Adipose tissue (tissue), 3 donors: ENCODE measurements around the gene CDHR2. TPM values are rescaled to one million over a fixed set of nuclear protein-coding genes. Genes with fewer than 3 reads are reported as not detected.
"Not testable (repeated sequence)": the region's sequence is repeated elsewhere in the genome, so short reads cannot be mapped to it uniquely, and the experiment has no call there.

Experiments
- H3K27ac ChIP-seq: one replicate; pipeline ENCODE4 v1.5.1; 2013; ENCODE audit warnings: low read depth, low read length
- WGBS, 3 donors: extraction: QIAGEN DNeasy Blood & Tissue Kit; methylation state at CpG; one replicate each; pipeline ENCODE4 v1.1.7; 2013; 5-methylcytosine and 5-hydroxymethylcytosine counted together
- polyA plus RNA-seq, 3 donors: library from polyadenylated mRNA; stranded (reverse); fragments of 200-250 nt; gene quantifications; one replicate each; pipeline ENCODE4 v1.2.3, GENCODE V29; 2013
- donor health status: healthy with polysubstance abuse.
- donor health status: Bipolar disorder and iron deficiency.
- donor health status: healthy.

Gene CDHR2
- polyA plus RNA-seq, 3 donors = 0.07 to 0.42 (median 0.11) TPM

DNA sequence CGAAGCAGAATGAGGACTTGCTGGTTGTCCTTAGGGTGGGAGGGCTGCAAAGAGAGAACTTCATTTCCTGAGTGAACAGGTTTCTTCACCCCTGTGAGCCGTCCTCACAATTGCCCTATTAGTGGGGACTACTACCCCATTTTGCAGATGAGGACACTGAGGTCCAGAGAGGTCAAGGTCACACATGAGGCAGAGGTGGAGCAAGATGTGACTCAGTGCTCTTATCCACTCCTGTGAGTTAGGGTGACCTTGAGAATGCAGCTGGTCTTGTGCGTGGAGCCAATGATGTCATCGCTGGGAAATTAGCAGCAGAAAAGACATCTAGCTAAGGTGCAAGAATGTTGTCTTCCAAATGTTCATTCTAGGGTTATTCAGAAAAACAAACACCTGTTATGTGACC, 33.9 kb downstream of the CDHR2 start:
- no peak overlapping the region for H3K27ac ChIP-seq
- WGBS, 3 donors = 66 to 85% (median 81%) methylated on average over 4 of the region's 4 CpGs

DNA sequence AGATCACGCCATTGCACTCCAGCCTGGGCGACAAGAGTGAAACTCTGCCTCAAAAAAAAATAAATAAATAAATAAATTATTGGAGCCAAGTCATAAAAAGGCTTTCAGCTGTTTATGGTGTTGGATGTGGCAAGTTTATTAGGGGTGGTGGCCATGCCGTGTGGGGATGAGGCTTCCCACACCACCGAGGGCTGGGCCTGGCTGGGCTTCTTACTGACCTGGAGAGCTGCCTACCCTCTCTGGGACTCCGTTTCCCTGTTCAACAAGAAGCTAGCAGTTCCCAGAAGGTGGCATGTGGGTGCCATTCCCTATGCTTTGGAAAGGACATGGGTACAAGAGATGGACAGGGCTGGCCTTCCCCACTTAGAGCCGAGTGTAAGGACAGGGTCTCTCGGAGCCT, 38.3 kb downstream of the CDHR2 start:
- 87 to 90% (median 89%) methylated on average over 7 of the region's 7 CpGs for WGBS, 3 donors
- no peak overlapping the region for H3K27ac ChIP-seq

DNA sequence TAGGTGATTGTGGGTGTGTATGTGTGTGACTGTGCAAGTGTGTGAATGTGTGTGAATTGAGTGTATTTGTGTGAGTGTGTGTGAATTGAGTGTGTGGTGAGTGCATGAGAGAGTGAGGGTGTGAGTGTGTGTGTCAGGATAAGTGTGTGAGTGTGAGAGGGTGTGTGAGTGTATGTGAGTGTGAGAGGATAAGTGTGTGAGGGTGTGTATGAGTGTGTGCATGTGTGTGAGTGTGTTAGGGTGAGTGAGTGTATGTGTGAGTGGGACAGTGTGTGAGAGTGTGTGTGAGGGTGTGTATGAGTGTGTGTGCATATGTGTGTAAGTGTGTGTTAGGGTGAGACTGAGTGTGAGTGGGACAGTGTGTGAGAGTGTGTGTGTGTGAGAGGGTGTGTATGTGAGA, 39.2 kb downstream of the CDHR2 start:
- H3K27ac ChIP-seq = no peak overlapping the region

DNA sequence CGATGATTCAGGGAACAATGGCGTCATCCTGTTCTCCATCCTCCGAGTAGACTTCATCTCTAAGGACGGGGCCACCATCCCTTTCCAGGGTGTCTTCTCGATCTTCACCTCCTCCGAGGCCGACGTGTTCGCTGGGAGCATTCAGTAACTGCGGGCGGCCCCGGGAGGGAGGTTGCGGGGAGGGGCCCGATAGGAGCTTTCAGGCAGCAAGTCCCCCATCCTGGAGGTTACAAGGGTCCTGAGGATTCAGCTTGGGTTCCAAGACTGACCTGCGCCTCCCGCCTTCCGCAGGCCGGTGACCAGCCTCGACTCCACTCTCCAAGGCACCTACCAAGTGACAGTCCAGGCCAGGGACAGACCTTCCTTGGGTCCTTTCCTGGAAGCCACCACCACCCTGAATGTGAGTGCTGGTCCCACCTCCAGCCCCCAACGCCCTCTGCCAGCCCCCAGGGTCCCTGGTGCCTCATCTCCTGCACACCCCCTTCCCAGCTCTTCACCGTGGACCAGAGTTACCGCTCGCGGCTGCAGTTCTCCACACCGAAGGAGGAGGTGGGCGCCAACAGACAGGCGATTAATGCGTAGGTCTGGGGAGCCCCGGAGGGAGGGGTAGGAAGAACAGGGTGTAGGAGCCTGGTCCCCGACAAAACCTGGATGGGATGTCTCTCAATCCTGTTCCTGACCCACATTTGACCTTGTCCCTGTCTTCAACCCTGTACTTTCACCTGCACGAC, 40.1 kb downstream of the CDHR2 start:
- no peak overlapping the region for H3K27ac ChIP-seq
- WGBS, 3 donors = 81 to 89% (median 87%) methylated on average over 31 of the region's 31 CpGs

DNA sequence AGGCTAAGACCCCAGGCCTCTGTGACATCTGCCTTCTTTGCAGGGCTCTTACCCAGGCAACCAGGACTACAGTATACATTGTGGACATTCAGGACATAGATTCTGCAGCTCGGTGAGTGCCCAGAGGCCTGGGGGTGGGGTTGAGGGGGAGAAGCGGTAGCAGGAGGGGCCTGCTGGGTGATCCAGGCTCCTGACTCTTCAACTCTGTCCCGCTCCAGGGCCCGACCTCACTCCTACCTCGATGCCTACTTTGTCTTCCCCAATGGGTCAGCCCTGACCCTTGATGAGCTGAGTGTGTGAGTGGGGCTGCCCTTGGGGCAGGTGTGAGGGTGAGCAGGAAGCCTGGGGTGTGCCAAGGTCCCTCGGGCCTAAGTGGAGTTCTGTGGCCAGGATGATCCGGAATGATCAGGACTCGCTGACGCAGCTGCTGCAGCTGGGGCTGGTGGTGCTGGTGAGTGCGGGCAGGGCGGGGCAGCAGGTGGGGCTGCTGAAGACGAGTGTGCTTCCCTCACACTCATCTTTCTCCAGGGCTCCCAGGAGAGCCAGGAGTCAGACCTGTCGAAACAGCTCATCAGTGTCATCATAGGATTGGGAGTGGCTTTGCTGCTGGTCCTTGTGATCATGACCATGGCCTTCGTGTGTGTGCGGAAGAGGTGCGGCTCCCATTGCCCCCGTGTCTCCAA, 41.0 kb downstream of the CDHR2 start:
- WGBS, 3 donors = 80 to 87% (median 84%) methylated on average over 17 of the region's 17 CpGs
- H3K27ac ChIP-seq = no peak overlapping the region

DNA sequence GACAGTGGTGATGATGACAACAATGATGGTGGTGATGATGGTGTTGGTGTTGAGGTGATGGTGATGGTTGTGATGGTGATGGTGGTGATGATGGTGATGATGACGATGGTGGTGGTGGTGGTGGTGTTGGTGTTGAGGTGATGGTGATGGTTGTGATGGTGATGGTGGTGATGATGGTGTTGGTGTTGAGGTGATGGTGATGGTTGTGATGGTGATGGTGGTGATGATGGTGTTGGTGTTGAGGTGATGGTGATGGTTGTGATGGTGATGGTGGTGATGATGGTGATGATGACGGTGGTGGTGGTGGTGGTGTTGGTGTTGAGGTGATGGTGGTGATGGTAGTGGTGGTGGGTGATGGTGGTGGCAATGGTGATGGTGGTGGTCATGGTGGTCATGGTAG, 42.5 kb downstream of the CDHR2 start:
- 0 to 77% (median 76%) methylated on average over 1 to 2 of the region's 2 CpGs for WGBS, 3 donors

DNA sequence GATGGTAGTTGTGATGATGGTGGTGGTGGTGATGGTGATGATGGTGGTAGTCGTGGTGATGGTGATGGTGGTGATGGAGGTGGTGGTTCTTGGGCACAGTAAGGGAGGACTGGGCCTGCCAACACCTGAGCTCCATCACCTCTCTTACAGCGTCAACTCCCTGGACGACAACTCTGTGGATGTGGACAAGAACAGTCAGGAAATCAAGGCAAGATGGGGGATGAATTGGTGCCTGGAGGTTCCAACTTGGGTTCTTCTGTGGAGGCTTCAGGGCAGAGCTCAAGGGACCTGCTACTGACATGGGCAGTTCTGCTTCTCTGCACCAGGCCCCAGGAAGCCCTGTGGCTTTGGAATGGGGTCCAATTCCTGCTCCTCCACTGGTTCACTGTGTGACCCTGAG, 43.4 kb downstream of the CDHR2 start:
- whole genome bisulfite sequencing, 3 donors = 93 to 99% (median 98%) methylated on average over 3 of the region's 3 CpGs

More for the DNA sequence above, 42.5 kb downstream of the CDHR2 start:
- H3K27ac ChIP-seq = not testable (repeated sequence)

DNA sequence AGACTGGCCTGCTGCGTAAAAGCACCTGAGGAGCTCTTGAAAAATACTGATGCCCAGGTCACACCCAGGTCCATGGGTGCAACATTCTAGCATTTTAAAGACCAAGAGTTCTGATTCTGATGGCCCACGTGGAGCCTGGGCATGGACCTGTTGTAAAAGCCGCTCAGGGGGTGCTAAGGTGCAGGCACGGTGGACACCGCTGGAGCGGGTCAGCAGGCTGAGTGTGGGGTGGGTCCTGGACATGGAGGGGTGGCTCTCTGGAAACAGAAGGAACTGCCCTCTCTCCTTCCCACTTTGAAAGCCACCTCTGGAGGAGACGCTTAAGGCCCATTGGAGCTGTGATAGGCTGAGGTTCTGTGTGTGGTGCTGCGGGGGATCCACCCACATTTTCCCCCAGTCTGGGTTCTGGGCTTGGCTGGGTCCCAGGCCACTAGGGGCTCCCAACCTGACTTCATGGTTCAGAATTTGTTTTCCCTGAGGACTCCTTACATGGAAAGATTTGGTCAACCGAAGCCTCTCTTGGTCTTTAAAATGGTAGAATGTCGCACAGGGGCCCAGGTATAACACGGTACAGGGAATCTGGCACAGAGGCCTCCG, 44.2 kb downstream of the CDHR2 start:
- WGBS, 3 donors = 90 to 94% (median 94%) methylated on average over 12 of the region's 12 CpGs
- no peak overlapping the region for H3K27ac ChIP-seq

More for the DNA sequence above, 43.4 kb downstream of the CDHR2 start:
- H3K27ac ChIP-seq = no peak overlapping the region

DNA sequence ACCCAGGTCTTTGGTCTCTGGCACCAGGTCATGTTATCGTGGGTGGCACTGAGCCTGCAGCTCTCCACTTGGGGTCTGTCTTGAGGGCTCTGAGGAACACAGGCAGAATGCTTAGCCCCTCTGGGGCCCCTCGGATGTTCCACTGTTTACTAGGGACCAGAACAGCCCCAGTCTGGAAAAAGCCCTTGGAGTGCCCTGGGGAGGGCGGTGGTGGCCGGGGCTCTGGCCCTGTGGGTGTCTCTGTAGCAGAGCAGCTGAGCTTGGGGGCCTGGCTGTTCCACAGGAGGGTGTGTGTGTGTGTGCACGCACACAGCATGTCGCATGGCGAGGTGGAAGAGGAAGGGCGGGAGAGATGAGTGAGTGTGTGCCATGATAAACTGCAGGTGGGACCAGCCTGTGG, 45.4 kb downstream of the CDHR2 start:
- WGBS, 3 donors = 87 to 93% (median 89%) methylated on average over 8 of the region's 8 CpGs
- H3K27ac ChIP-seq = no peak overlapping the region

DNA sequence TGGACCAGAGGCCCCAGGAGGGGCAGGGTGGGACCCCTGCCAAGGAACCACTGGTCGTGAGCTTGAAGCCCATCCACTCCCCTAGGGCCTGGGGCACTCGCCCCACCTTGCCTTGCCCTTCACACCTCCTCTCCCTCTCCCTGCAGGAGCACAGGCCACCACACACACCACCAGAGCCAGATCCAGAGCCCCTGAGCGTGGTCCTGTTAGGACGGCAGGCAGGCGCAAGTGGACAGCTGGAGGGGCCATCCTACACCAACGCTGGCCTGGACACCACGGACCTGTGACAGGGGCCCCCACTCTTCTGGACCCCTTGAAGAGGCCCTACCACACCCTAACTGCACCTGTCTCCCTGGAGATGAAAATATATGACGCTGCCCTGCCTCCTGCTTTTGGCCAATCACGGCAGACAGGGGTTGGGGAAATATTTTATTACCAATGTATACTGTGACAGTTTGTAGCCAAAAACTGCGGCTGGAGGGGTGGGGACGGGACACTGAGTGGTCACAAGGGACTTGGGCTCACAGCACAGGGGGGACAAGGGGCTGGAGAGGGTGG, 46.3 kb downstream of the CDHR2 start:
- no peak overlapping the region for H3K27ac ChIP-seq
- WGBS, 3 donors = 78 to 88% (median 86%) methylated on average over 11 of the region's 11 CpGs

DNA sequence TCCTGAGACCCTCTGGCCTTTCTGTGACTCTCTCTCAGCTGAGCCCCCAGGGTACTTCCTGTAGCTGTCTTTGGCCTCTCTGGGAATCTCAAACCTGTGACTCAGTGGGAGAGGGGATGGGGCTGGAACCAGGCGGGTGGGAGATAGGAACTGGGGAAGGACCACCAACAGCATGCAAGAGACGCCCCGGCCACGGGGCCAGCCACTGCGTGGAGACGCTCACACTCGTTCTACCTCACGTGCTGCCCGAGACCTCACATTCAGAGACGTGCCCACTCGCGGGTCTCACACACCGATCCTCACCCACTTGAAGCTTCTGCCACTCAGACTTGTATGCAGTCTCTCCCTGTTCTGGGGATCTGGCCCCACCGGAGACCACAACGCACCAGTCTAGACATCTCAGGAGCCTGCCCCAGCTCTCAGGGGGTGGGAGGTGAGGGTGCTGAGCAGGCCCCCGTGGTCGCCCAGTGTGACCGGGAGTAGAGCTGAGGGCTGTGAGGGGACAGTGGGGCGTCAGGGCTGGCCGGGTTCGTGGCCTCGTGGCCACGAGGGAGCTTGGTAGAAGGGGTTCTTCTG, 47.0 kb downstream of the CDHR2 start:
- 82 to 83% (median 83%) methylated on average over 23 of the region's 23 CpGs for WGBS, 3 donors

DNA sequence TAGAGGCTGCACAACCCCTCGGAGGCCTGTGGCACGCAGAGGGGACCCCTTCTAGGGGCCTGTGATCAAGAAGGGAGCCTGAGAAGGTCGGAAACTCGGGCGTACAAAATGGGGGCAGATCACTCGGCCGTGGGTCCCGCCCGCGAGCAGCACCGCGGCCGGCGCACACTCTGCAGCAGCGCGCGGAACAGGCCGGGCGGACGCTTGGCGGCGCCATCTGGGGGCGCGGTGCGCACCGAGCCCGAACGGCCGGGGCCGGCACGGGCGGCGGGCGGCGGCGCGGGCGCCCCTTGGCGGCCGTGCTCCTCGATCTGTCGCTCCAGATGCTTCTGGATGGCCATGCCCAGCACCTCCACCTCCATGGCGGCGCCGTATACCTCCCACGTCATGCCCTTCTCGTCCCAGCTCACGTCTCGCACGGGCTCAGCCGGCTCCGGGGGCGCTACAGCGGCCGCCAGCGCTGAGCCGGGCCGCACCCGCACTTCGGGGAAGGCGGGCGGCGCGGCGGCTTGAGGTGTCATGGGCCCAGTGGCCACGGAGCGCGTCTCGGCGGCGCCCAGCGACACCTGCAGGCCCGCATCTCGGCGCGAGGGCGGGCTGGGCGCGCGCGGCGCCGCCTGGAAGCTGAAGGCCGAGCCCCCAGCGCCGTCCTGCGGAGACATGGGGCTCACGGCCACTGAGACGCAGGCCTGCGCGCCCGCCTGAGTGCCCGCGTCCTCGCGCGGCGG, 47.7 kb downstream of the CDHR2 start:
- no peak overlapping the region for H3K27ac ChIP-seq
- 2 to 6% (median 5%) methylated on average over 73 to 98 of the region's 98 CpGs for WGBS, 3 donors

More for the DNA sequence above, 47.0 kb downstream of the CDHR2 start:
- no peak overlapping the region for H3K27ac ChIP-seq

DNA sequence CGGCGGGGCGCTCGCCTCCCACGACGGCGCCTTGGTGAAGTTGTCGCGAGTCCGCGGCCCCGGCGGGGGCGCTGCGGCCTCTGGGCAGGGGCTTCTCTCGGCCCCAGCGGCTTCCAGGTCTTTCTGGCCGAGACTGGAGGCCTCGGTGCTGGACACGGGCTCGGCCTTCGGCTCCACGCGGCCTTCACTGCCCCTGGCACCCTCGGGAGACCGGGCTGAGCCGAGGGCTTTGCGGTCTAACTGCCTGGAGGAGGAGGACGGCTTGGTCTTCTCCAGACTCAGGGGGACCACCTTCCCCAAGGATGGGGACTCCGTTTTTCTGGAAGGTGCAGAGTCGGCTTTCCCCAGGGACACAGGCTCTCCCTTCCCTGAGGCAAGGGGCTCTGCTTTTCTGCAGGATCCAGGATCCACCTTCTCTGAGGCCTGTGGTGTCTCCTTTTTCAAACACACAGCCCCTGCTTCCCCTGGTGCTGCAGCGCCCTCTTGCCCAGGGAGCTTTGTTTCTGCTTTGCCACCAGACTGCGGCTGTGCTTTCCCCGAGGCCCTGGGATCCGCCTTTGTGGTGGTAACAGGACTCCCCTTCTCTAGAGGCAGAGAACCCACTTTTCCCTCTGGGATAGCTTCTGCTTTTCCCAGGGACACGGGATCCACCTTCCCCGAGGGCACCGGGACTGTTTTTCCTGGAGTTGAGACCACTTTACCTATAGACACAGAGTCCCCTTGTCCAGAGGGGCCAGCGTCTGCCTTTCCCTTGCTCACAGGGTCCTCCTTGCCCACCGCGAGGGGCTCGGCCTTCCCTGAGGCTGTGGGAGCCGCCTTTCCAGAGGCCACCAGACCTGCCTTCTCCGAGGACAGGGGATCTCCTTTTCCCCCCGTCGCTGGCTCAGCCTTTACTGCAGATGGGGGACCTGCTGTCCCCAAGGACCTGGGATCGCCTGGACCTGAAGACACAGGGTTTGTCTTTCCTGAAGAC, 48.6 kb downstream of the CDHR2 start:
- 55 to 60% (median 59%) methylated on average over 44 to 47 of the region's 47 CpGs for WGBS, 3 donors
- no peak overlapping the region for H3K27ac ChIP-seq

DNA sequence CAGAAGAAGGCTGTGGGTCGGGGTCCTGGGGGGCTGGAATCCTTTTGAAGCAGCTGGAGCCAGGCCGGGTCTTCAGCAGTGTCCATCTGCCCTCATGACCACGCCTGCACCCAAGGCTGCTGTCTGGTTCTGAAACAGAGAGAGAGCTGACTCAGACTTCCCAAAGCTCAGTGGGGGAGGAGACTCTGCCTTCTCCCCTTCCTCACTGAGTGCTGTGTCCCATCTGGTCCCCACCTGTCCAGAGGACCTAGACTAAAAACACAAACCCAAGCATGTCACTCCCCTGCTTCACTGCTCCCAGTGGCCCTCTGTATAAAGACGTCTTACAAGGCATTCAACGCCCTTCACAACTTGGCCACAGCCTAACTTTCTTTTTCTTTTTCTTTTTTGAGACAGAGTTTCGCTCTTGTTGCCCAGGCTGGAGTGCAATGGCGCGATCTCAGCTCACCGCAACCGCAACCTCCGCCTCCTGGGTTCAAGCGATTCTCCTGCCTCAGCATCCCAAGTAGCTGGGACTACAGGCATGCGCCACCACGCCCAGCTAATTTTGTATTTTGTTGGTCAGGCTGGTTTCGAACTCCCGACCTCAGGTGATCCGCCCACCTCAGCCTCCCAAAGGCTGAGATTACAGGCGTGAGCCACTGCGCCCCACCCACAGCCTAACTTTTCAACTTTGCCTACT, 50.7 kb downstream of the CDHR2 start:
- H3K27ac ChIP-seq = not testable (repeated sequence)
- 90 to 94% (median 90%) methylated on average over 19 of the region's 19 CpGs for WGBS, 3 donors

DNA sequence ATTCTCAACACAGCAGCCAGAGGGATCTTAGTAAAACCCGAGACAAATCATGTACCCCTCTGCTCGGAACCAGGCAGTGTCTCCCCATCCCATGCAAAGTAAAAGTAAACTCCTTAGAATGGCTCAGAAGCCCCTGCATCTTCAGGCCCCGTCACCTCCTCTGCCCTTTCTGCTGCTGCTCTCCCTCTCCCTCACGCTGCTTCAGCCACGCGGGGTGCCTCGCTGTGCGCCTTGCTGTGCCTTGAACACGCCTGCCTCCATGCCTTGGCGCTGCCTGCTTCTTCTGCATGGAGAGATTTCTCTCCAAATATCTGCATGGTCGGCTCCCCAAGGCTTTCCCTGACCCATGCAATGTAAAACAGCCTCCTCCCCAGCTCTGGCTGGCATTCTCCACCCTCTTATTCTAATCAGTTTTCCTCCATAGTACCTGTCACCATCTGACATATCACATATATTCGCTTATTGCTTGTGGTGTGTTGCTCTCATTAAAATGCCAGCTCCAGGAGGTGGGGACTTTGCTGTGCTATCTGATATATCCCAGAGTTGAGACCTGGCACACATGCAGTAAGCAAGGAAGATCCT, 52.9 kb downstream of the CDHR2 start:
- 61 to 83% (median 80%) methylated on average over 12 of the region's 12 CpGs for WGBS, 3 donors
- H3K27ac ChIP-seq = no peak overlapping the region

DNA sequence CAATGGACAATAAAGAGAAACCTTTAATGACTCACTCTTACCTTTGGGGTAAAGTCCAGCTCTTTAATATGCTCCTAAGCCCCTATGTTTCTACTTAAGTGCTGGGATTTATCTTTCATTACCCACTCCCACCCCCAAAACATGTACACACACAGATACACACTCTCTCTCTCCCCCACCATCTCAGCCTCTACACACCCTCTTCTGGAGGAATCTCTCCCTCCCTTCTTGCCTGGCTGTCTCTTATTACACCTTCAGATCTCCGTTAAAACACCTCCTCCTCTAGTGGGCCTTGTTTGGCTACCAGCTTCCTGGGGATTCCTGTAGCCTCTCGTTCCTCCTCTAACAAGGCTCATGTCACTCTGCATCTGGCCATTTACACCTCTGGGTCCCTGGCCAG, 53.9 kb downstream of the CDHR2 start:
- 0 to 32% (median 30%) methylated on average over 2 of the region's 2 CpGs for WGBS, 3 donors
- no peak overlapping the region for H3K27ac ChIP-seq
